DOHH2 (cell line): Measurements from ENCODE around the gene NPAS2.

Experiments used
- EZH2phosphoT487 ChIP-seq: fragments of 200-600 bp; sonication (generic); IDR thresholded peaks from 2 replicates; pipeline ENCODE4 v1.6.1; 2017; ENCODE audit warnings: borderline replicate concordance, mild to moderate bottlenecking, antibody characterized with exemption, low read length, moderate library complexity, mixed read lengths
- TF ChIP-seq, protein P1 (sequence below): fragments of 200-600 bp; sonication (generic); IDR thresholded peaks from one replicate; pipeline ENCODE4 v1.5.1; 2014; ENCODE audit warnings: antibody characterized with exemption, mild to moderate bottlenecking, low read depth, low read length; ENCODE audit not compliant: poor library complexity, severe bottlenecking

DNA sequence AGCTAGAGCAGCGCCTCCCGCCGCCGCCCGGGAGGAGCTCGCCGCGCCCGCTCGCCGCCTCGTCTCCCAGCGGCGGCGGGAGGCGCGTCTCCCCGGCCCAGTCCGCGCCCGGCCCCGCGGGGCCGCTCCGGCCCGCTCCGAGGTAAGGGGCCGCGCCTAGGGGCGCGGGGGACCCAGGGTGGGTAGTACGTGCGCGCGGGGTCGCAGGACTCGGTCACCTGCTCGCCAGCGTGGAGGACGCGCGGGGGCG, 259 bp downstream of the NPAS2 start:
- TF ChIP-seq, protein P1, sequence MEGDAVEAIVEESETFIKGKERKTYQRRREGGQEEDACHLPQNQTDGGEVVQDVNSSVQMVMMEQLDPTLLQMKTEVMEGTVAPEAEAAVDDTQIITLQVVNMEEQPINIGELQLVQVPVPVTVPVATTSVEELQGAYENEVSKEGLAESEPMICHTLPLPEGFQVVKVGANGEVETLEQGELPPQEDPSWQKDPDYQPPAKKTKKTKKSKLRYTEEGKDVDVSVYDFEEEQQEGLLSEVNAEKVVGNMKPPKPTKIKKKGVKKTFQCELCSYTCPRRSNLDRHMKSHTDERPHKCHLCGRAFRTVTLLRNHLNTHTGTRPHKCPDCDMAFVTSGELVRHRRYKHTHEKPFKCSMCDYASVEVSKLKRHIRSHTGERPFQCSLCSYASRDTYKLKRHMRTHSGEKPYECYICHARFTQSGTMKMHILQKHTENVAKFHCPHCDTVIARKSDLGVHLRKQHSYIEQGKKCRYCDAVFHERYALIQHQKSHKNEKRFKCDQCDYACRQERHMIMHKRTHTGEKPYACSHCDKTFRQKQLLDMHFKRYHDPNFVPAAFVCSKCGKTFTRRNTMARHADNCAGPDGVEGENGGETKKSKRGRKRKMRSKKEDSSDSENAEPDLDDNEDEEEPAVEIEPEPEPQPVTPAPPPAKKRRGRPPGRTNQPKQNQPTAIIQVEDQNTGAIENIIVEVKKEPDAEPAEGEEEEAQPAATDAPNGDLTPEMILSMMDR = no peak
- no peak for TF ChIP-seq EZH2phosphoT487
